ENCODE measurements around the gene DAPK2.

The DAPK2 gene

GRCh38 chr15:64010719-64011118, 35.6 kb downstream of the DAPK2 start:
- Histone ChIP-seq H2BK120ac (ENCODE audit: insufficient read depth, low read length, poor library complexity) (no peak overlapping the region), H3K9me3 (ENCODE audit: insufficient read depth, low read depth, low read length) (no peaks in the 10 kb centered on the region), H3K79me1 (ENCODE audit: low read length) (peaks cover 1% of the 10 kb centered on the region), H2BK5ac (ENCODE audit: low read depth, low read length, poor library complexity) (no peak overlapping the region), H2AK5ac (ENCODE audit: low read length) (no peak overlapping the region), H3K79me2 (ENCODE audit: control insufficient read depth, insufficient read depth, low read length, poor library complexity) (no peaks in the 10 kb centered on the region), H3K4ac (ENCODE audit: low read depth, low read length) (no peak overlapping the region), H2AFZ (ENCODE audit: insufficient read depth, low read length, poor library complexity) (no peak overlapping the region), H3K18ac (ENCODE audit: low read length) (no peak overlapping the region), H3K9ac (ENCODE audit: low read length) (no peak overlapping the region), H3K36me3 (ENCODE audit: control insufficient read depth in 1 of 2, insufficient read depth in 2 of 2, low read length in 2 of 2) (no peaks in the 10 kb centered on the region), H3K4me2 (ENCODE audit: low read length) (peak overlapping the region; percentile 20), H3K4me3 (ENCODE audit: low read depth, low read length) (no peak overlapping the region), H3K27me3 (ENCODE audit: insufficient read depth, low read length) (no peaks in the 10 kb centered on the region), H3K14ac (ENCODE audit: low read length) (no peak overlapping the region), H3K4me1 (ENCODE audit: control insufficient read depth in 1 of 2, insufficient read depth in 2 of 2, low read length in 2 of 2) (peaks cover 3 to 8% of the 10 kb centered on the region in 2 experiments), H3K27ac (ENCODE audit: low read depth, low read length) (no peak overlapping the region), H4K91ac (ENCODE audit: low read depth, low read length) (no peak overlapping the region), H2BK12ac (ENCODE audit: low read length) (no peak overlapping the region), H3K23ac (ENCODE audit: low read length) (no peak overlapping the region), H4K8ac (ENCODE audit: low read depth, low read length) (no peak overlapping the region), H4K12ac (ENCODE audit: low read depth, low read length) (no peak overlapping the region)
- WGBS (ENCODE audit: extremely low coverage, insufficient coverage, insufficient read length), result no CpG with 5 or more reads among the region's 3 CpGs
- peak in 1 of 2 donors; percentile 18 for DNase-seq

GRCh38 chr15:64009798-64010261, 36.5 kb downstream of the DAPK2 start:
- Histone ChIP-seq H2AK5ac (ENCODE audit: low read length) (no peak overlapping the region), H3K4ac (ENCODE audit: low read depth, low read length) (no peak overlapping the region), H2BK120ac (ENCODE audit: insufficient read depth, low read length, poor library complexity) (no peak overlapping the region), H3K9me3 (ENCODE audit: insufficient read depth, low read depth, low read length) (no peaks in the 10 kb centered on the region), H4K12ac (ENCODE audit: low read depth, low read length) (no peak overlapping the region), H2AFZ (ENCODE audit: insufficient read depth, low read length, poor library complexity) (no peak overlapping the region), H3K23ac (ENCODE audit: low read length) (no peak overlapping the region), H4K91ac (ENCODE audit: low read depth, low read length) (no peak overlapping the region), H4K8ac (ENCODE audit: low read depth, low read length) (no peak overlapping the region), H3K18ac (ENCODE audit: low read length) (no peak overlapping the region), H2BK5ac (ENCODE audit: low read depth, low read length, poor library complexity) (no peak overlapping the region), H3K27me3 (ENCODE audit: insufficient read depth, low read length) (no peaks in the 10 kb centered on the region), H3K9ac (ENCODE audit: low read length) (no peak overlapping the region), H2BK12ac (ENCODE audit: low read length) (no peak overlapping the region), H3K27ac (ENCODE audit: low read depth, low read length) (no peak overlapping the region), H3K79me2 (ENCODE audit: control insufficient read depth, insufficient read depth, low read length, poor library complexity) (no peaks in the 10 kb centered on the region), H3K79me1 (ENCODE audit: low read length) (peaks cover 1% of the 10 kb centered on the region), H3K14ac (ENCODE audit: low read length) (no peak overlapping the region), H3K36me3 (ENCODE audit: control insufficient read depth in 1 of 2, insufficient read depth in 2 of 2, low read length in 2 of 2) (no peaks in the 10 kb centered on the region), H3K4me1 (ENCODE audit: control insufficient read depth in 1 of 2, insufficient read depth in 2 of 2, low read length in 2 of 2) (peaks cover 3 to 8% of the 10 kb centered on the region in 2 experiments), H3K4me3 (ENCODE audit: low read depth, low read length) (no peak overlapping the region), H3K4me2 (ENCODE audit: low read length) (no peak overlapping the region)
- WGBS (ENCODE audit: extremely low coverage, insufficient coverage, insufficient read length), result no CpG with 5 or more reads among the region's 4 CpGs
- no peak for DNase-seq

GRCh38 chr15:64009241-64009640, 37.0 kb downstream of the DAPK2 start:
- H3K18ac ChIP-seq (ENCODE audit: low read length), result no peak overlapping the region
- no peaks in the 10 kb centered on the region for H3K9me3 ChIP-seq (ENCODE audit: insufficient read depth, low read depth, low read length)
- no peak overlapping the region for H2AK5ac ChIP-seq (ENCODE audit: low read length)
- no peak overlapping the region for H3K4me2 ChIP-seq (ENCODE audit: low read length)
- no peaks in the 10 kb centered on the region for H3K36me3 ChIP-seq (ENCODE audit: control insufficient read depth in 1 of 2, insufficient read depth in 2 of 2, low read length in 2 of 2)
- no peak for DNase-seq
- no peak overlapping the region for H3K4ac ChIP-seq (ENCODE audit: low read depth, low read length)
- H3K27me3 ChIP-seq (ENCODE audit: insufficient read depth, low read length), result no peaks in the 10 kb centered on the region
- no peak overlapping the region for H4K8ac ChIP-seq (ENCODE audit: low read depth, low read length)
- H4K12ac ChIP-seq (ENCODE audit: low read depth, low read length), result no peak overlapping the region
- no peak overlapping the region for H4K91ac ChIP-seq (ENCODE audit: low read depth, low read length)
- no peak overlapping the region for H3K4me3 ChIP-seq (ENCODE audit: low read depth, low read length)
- H3K79me1 ChIP-seq (ENCODE audit: low read length), result peaks cover 1% of the 10 kb centered on the region
- H2AFZ ChIP-seq (ENCODE audit: insufficient read depth, low read length, poor library complexity), result no peak overlapping the region
- no peaks in the 10 kb centered on the region for H3K79me2 ChIP-seq (ENCODE audit: control insufficient read depth, insufficient read depth, low read length, poor library complexity)
- no peak overlapping the region for H2BK12ac ChIP-seq (ENCODE audit: low read length)
- no CpG with 5 or more reads among the region's 2 CpGs for WGBS (ENCODE audit: extremely low coverage, insufficient coverage, insufficient read length)
- no peak overlapping the region for H3K23ac ChIP-seq (ENCODE audit: low read length)
- H2BK5ac ChIP-seq (ENCODE audit: low read depth, low read length, poor library complexity), result no peak overlapping the region
- H2BK120ac ChIP-seq (ENCODE audit: insufficient read depth, low read length, poor library complexity), result no peak overlapping the region
- no peak overlapping the region for H3K14ac ChIP-seq (ENCODE audit: low read length)
- H3K27ac ChIP-seq (ENCODE audit: low read depth, low read length), result no peak overlapping the region
- H3K4me1 ChIP-seq (ENCODE audit: control insufficient read depth in 1 of 2, insufficient read depth in 2 of 2, low read length in 2 of 2), result peaks cover 3 to 8% of the 10 kb centered on the region in 2 experiments
- no peak overlapping the region for H3K9ac ChIP-seq (ENCODE audit: low read length)

GRCh38 chr15:64008177-64008576, 38.1 kb downstream of the DAPK2 start:
- Histone ChIP-seq H3K27ac (ENCODE audit: low read depth, low read length) (no peak overlapping the region), H3K14ac (ENCODE audit: low read length) (no peak overlapping the region), H2AK5ac (ENCODE audit: low read length) (no peak overlapping the region), H3K9ac (ENCODE audit: low read length) (no peak overlapping the region), H2BK12ac (ENCODE audit: low read length) (no peak overlapping the region), H3K4me3 (ENCODE audit: low read depth, low read length) (no peak overlapping the region), H3K4me2 (ENCODE audit: low read length) (no peak overlapping the region), H2BK120ac (ENCODE audit: insufficient read depth, low read length, poor library complexity) (no peak overlapping the region), H3K18ac (ENCODE audit: low read length) (no peak overlapping the region), H3K4ac (ENCODE audit: low read depth, low read length) (no peak overlapping the region), H3K79me1 (ENCODE audit: low read length) (peaks cover 1% of the 10 kb centered on the region), H4K12ac (ENCODE audit: low read depth, low read length) (no peak overlapping the region), H2BK5ac (ENCODE audit: low read depth, low read length, poor library complexity) (no peak overlapping the region), H3K4me1 (ENCODE audit: control insufficient read depth in 1 of 2, insufficient read depth in 2 of 2, low read length in 2 of 2) (no peaks in the 10 kb centered on the region), H3K23ac (ENCODE audit: low read length) (no peak overlapping the region), H3K79me2 (ENCODE audit: control insufficient read depth, insufficient read depth, low read length, poor library complexity) (no peaks in the 10 kb centered on the region), H2AFZ (ENCODE audit: insufficient read depth, low read length, poor library complexity) (no peak overlapping the region), H4K8ac (ENCODE audit: low read depth, low read length) (no peak overlapping the region), H4K91ac (ENCODE audit: low read depth, low read length) (no peak overlapping the region), H3K27me3 (ENCODE audit: insufficient read depth, low read length) (no peaks in the 10 kb centered on the region), H3K9me3 (ENCODE audit: insufficient read depth, low read depth, low read length) (no peaks in the 10 kb centered on the region), H3K36me3 (ENCODE audit: control insufficient read depth in 1 of 2, insufficient read depth in 2 of 2, low read length in 2 of 2) (no peaks in the 10 kb centered on the region)
- no peak for DNase-seq
